ENCODE measurements around the gene ENOPH1.

ENOPH1 gene

GRCh38 chr4:82508806-82509428 is 78.5 kb downstream of the ENOPH1 start:
- no peak for DNase-seq (ENCODE audit: low read depth in 2 of 2, low spot score in 1 of 2)

DNA sequence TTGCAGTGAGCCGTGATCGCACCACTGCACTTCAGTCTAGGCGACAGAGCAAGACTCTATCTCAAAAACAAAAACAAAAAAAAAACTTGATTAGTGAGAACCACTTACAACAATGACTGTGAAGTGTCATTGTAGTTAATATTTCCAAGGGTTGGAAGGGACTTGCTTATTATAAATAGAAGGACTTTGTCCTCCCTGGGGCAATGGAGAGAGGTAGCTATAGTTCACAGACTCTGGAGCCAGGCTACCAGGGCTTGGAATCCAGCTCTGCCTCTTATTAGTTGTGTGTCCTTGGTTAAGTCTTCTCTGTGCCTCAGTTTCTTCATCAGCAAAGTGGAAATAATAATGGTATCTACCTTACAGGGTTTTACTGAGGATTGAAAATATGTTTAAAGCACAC is 79.8 kb downstream of the ENOPH1 start:
- no peak for DNase-seq (ENCODE audit: low read depth in 2 of 2, low spot score in 1 of 2)
